Measurements from ENCODE around the gene GAL3ST2.
"Not testable (repeated sequence)": the region's sequence is repeated elsewhere in the genome, so short reads cannot be mapped to it uniquely, and the experiment has no call there.

DNA sequence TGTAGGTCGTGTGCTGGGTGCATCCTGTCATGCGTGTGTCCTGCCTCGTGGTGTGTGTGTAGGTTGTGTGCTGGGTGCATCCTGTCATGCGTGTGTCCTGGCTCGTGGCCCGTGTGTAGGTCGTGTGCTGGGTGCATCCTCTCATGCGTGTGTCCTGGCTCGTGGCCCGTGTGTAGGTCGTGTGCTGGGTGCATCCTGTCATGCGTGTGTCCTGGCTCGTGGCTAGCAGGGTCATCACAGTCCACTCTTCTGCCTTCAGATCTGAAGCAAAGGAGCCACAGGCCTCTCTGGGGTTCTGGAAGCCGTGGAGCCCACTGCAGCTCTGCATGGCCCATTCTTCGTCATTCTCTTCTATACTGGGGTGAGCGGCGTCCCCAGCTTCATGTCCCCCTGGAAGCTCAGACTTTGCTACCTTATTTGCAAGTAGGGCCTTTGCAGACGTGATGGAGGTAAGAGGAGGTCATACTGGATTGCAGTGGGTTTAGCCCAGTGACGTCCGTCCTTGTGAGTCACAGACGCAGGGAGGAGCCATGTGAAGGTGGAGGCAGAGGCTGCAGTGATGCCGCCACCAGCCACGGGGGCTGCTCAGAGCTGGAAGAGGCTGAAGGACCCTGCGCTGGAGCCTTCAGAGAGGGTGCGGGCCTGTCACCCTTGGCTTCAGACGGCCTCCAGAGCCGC is 43.5 kb downstream of the GAL3ST2 start:
- TF ChIP-seq, protein P1, sequence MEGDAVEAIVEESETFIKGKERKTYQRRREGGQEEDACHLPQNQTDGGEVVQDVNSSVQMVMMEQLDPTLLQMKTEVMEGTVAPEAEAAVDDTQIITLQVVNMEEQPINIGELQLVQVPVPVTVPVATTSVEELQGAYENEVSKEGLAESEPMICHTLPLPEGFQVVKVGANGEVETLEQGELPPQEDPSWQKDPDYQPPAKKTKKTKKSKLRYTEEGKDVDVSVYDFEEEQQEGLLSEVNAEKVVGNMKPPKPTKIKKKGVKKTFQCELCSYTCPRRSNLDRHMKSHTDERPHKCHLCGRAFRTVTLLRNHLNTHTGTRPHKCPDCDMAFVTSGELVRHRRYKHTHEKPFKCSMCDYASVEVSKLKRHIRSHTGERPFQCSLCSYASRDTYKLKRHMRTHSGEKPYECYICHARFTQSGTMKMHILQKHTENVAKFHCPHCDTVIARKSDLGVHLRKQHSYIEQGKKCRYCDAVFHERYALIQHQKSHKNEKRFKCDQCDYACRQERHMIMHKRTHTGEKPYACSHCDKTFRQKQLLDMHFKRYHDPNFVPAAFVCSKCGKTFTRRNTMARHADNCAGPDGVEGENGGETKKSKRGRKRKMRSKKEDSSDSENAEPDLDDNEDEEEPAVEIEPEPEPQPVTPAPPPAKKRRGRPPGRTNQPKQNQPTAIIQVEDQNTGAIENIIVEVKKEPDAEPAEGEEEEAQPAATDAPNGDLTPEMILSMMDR (IDR thresholded peaks at IDR 0.05), result not testable (repeated sequence)
- TF ChIP-seq POLR2A (IDR thresholded peaks at IDR 0.05), result not testable (repeated sequence)
